Testis (tissue), 2 donors: ENCODE results near the gene TSC22D3.

Source experiments
- POLR2A ChIP-seq: fragments of 450-650 bp; IDR thresholded peaks from one replicate; pipeline ENCODE4 v1.6.1; 2017; ENCODE audit warnings: antibody characterized with exemption, mild to moderate bottlenecking, moderate library complexity
- TF ChIP-seq, protein P1 (sequence below), 3 experiments: fragments of 450-650 bp in 2 of 3; fragments of 200-600 bp in 1 of 3; sonication (generic) in 1 of 3; IDR thresholded peaks; one replicate each; pipeline ENCODE4 v1.5.1; 2016 to 2019; ENCODE audit warnings: antibody characterized with exemption in 3 of 3, mild to moderate bottlenecking in 2 of 3, moderate library complexity in 1 of 3

DNA sequence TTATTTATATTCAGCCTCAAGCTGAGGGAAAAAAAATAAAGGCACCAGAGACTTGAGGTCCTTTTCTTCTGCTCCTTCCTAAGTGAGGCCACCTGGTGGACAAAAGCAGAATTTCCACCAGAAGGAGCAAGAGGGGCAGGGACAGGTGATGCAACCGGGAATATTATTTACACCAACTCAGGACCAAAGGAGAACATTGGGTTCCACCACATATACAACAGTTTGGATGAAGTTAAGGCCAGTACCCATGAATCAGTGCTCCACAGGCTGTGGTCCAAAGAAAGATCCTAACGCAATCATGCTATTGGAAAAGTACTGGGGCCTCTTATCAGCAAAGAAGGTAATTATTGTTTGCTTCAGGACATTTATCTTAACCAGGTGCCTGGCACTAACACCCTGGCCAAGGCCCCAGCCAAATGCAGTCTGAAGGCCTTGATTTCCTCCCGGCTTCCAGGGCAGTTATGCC lies 57.4 kb downstream of the TSC22D3 start:
- TF ChIP-seq, protein P1, sequence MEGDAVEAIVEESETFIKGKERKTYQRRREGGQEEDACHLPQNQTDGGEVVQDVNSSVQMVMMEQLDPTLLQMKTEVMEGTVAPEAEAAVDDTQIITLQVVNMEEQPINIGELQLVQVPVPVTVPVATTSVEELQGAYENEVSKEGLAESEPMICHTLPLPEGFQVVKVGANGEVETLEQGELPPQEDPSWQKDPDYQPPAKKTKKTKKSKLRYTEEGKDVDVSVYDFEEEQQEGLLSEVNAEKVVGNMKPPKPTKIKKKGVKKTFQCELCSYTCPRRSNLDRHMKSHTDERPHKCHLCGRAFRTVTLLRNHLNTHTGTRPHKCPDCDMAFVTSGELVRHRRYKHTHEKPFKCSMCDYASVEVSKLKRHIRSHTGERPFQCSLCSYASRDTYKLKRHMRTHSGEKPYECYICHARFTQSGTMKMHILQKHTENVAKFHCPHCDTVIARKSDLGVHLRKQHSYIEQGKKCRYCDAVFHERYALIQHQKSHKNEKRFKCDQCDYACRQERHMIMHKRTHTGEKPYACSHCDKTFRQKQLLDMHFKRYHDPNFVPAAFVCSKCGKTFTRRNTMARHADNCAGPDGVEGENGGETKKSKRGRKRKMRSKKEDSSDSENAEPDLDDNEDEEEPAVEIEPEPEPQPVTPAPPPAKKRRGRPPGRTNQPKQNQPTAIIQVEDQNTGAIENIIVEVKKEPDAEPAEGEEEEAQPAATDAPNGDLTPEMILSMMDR (IDR thresholded peaks at IDR 0.05), result peak; percentile 76 to 88 (median 86)
- no peak for TF ChIP-seq POLR2A
